ENCODE data around the gene CYP3A4. TPM values are rescaled to one million over a fixed set of nuclear protein-coding genes. Genes with fewer than 3 reads are reported as not detected.
"Not testable (repeated sequence)": the region's sequence is repeated elsewhere in the genome, so short reads cannot be mapped to it uniquely, and the experiment has no call there.

The CYP3A4 gene
- total RNA-seq, 1 experiment from 2014 or later = not detected

GRCh38 chr7:99737726-99738125 is 46.3 kb downstream of the CYP3A4 start:
- TF ChIP-seq CTCF (conservative IDR thresholded peaks at IDR 0.05) = no peak
- Histone ChIP-seq H3T11ph (ENCODE audit: low read length) (no peak overlapping the region), H2BK12ac (ENCODE audit: insufficient read length, low read depth, low read length) (no peak overlapping the region), H3K9ac (ENCODE audit: extremely low read depth, insufficient read length, low read length) (no peak overlapping the region), H3K14ac (ENCODE audit: insufficient read depth, low read length) (no peak overlapping the region), H3K4ac (ENCODE audit: low read depth, low read length) (no peak overlapping the region), H3K4me1 (ENCODE audit: insufficient read depth, low read length) (peaks cover 4% of the 10 kb centered on the region; the same call in 1 of the 2 replicates), H3K79me2 (ENCODE audit: insufficient read depth, low read length) (no peaks in the 10 kb centered on the region), H3K9me3 (ENCODE audit: control insufficient read depth, low read depth, low read length) (no peaks in the 10 kb centered on the region), H3K27me3 (ENCODE audit: insufficient read depth, low read length) (no peaks in the 10 kb centered on the region), H4K8ac (replicated peaks; ENCODE audit: insufficient read length, low read depth, low read length) (no peak overlapping the region), H3K4me2 (ENCODE audit: insufficient read depth, insufficient read length, low read length) (no peak overlapping the region), H3K27ac (ENCODE audit: insufficient read length, low read depth, low read length) (no peak overlapping the region), H3K56ac (ENCODE audit: insufficient read length, low read depth, low read length) (no peak overlapping the region), H3K23ac (ENCODE audit: insufficient read length, low read depth, low read length) (no peak overlapping the region), H2BK5ac (ENCODE audit: insufficient read length, low read length) (no peak overlapping the region), H2AK5ac (ENCODE audit: insufficient read length, low read length) (no peak overlapping the region), H2BK15ac (ENCODE audit: low read depth, low read length) (no peak overlapping the region), H3K23me2 (ENCODE audit: insufficient read length, low read depth, low read length, poor library complexity, severe bottlenecking) (no peaks in the 10 kb centered on the region), H4K91ac (ENCODE audit: insufficient read length, low read depth, low read length) (no peak overlapping the region), H3K79me1 (ENCODE audit: insufficient read depth, low read depth, low read length, poor library complexity, severe bottlenecking) (no peaks in the 10 kb centered on the region), H4K20me1 (ENCODE audit: control insufficient read depth, insufficient read depth, insufficient read length) (no peaks in the 10 kb centered on the region), H3K18ac (ENCODE audit: insufficient read length, low read depth, low read length) (no peak overlapping the region), H2BK120ac (ENCODE audit: low read depth, low read length, poor library complexity, severe bottlenecking) (no peak overlapping the region), H2BK20ac (ENCODE audit: low read depth, low read length, poor library complexity, severe bottlenecking) (no peak overlapping the region), H2AFZ (ENCODE audit: low read length) (no peak overlapping the region), H4K5ac (ENCODE audit: insufficient read length, low read depth, low read length) (no peak overlapping the region)
- Mint-ChIP-seq H3K27ac (no peak overlapping the region), H3K4me3 (no peak overlapping the region), H3K9me3 (no peaks in the 10 kb centered on the region), H3K36me3 (ENCODE audit: insufficient read depth in 1 of 3, low read depth in 3 of 3) (no peaks in the 10 kb centered on the region; a peak in 1 of 7 replicates), H3K4me1 (peaks cover 0 to 30% of the 10 kb centered on the region in 2 experiments; a peak in 3 of 4 replicates), H3K27me3 (ENCODE audit: low read depth) (peaks cover 1% of the 10 kb centered on the region; the same call in 1 of the 2 replicates)
- DNase-seq = no peak
- WGBS (ENCODE audit: extremely low coverage, insufficient read length, low lambda C conversion rate) = no CpG with 5 or more reads among the region's 1 CpG

DNA sequence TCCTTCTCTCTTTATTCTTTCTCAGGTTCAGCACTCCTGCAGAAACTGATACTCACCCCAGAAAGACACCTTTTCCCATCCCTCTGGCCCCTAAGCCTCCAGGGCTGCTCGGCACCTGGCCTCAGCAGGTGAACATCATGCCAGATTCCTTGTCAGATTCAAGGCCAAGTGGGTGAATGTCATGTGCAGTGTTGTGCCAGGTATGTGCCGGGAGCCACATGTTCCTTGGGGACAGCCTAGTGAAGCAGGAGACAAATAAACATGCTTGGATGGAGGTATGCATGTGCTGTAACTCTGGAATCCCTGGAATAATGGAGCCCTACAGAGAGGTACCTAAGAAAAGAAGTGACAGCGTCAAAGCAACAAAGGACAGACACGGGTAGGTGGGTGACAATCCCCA is 47.3 kb downstream of the CYP3A4 start:
- H3K4me1 Mint-ChIP-seq = peaks cover 0 to 30% of the 10 kb centered on the region in 2 experiments; a peak in 3 of 4 replicates
- not testable (repeated sequence) for H4K91ac ChIP-seq (ENCODE audit: insufficient read length, low read depth, low read length); H3K4ac ChIP-seq (ENCODE audit: low read depth, low read length); H3K27ac ChIP-seq (ENCODE audit: insufficient read length, low read depth, low read length); H3K9me3 ChIP-seq (ENCODE audit: control insufficient read depth, low read depth, low read length); H2BK20ac ChIP-seq (ENCODE audit: low read depth, low read length, poor library complexity, severe bottlenecking); H3K9ac ChIP-seq (ENCODE audit: extremely low read depth, insufficient read length, low read length); H3K27me3 ChIP-seq (ENCODE audit: insufficient read depth, low read length); H3K36me3 Mint-ChIP-seq (ENCODE audit: insufficient read depth in 1 of 3, low read depth in 3 of 3); H3K14ac ChIP-seq (ENCODE audit: insufficient read depth, low read length); H4K5ac ChIP-seq (ENCODE audit: insufficient read length, low read depth, low read length); H3K79me2 ChIP-seq (ENCODE audit: insufficient read depth, low read length); H3K4me2 ChIP-seq (ENCODE audit: insufficient read depth, insufficient read length, low read length); H2BK120ac ChIP-seq (ENCODE audit: low read depth, low read length, poor library complexity, severe bottlenecking); H2BK12ac ChIP-seq (ENCODE audit: insufficient read length, low read depth, low read length); H2BK15ac ChIP-seq (ENCODE audit: low read depth, low read length); H3K27me3 Mint-ChIP-seq (ENCODE audit: low read depth); H3K4me3 Mint-ChIP-seq; H4K8ac ChIP-seq (replicated peaks; ENCODE audit: insufficient read length, low read depth, low read length); H3K9me3 Mint-ChIP-seq; H3K23ac ChIP-seq (ENCODE audit: insufficient read length, low read depth, low read length); H4K20me1 ChIP-seq (ENCODE audit: control insufficient read depth, insufficient read depth, insufficient read length); H2BK5ac ChIP-seq (ENCODE audit: insufficient read length, low read length); H3K27ac Mint-ChIP-seq; H3T11ph ChIP-seq (ENCODE audit: low read length); H3K56ac ChIP-seq (ENCODE audit: insufficient read length, low read depth, low read length); H2AK5ac ChIP-seq (ENCODE audit: insufficient read length, low read length); H2AFZ ChIP-seq (ENCODE audit: low read length); H3K4me1 ChIP-seq (ENCODE audit: insufficient read depth, low read length); DNase-seq; H3K79me1 ChIP-seq (ENCODE audit: insufficient read depth, low read depth, low read length, poor library complexity, severe bottlenecking); H3K18ac ChIP-seq (ENCODE audit: insufficient read length, low read depth, low read length); H3K23me2 ChIP-seq (ENCODE audit: insufficient read length, low read depth, low read length, poor library complexity, severe bottlenecking)
- no CpG with 5 or more reads among the region's 4 CpGs for WGBS (ENCODE audit: extremely low coverage, insufficient read length, low lambda C conversion rate)
